ENCODE measurements around the gene LRRK1. TPM values are rescaled to one million over a fixed set of nuclear protein-coding genes. Genes with fewer than 3 reads are reported as not detected.
A peak's percentile ranks its signal among the peaks of the same experiment; 100 is the strongest.

The LRRK1 gene
- polyA plus RNA-seq, 4 donors, result 3.8 to 9.4 (median 5.9) TPM

DNA sequence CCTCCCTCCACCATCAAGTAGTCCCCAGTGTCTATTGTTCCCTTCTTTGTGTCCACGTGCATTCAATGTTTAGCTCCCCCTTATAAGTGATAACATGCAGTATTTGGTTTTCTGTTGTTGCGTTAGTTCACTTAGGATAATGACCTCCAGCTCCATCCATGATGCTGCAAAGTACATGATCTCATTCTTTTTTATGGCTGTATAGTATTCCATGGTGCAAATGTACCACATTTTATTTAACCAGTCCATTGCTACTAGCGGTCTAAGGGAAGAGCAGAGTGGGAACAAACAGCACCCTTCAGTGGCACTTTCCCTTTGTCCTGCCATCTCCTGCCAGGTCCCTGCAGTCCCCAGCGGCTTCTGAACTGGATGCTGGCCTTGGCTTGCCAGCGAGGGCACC lies 69.1 kb downstream of the LRRK1 start:
- H3K4me3 ChIP-seq (ENCODE audit: low read depth in 1 of 3, low read length in 3 of 3), result no peak overlapping the region
- WGBS, 3 donors, result 94 to 97% (median 95%) methylated on average over 5 of the region's 5 CpGs
- H3K27me3 ChIP-seq (ENCODE audit: control insufficient read depth in 3 of 3, insufficient read depth in 3 of 3, low read length in 3 of 3), result no peaks in the 10 kb centered on the region
- FAIRE-seq (no peak), DNase-seq (no peak)
- H3K4me1 ChIP-seq (ENCODE audit: control insufficient read depth in 3 of 3, insufficient read depth in 2 of 3, low read depth in 1 of 3, low read length in 2 of 3), result peaks cover 0 to 17% (median 4%) of the 10 kb centered on the region in 3 donors
- H3K27ac ChIP-seq (ENCODE audit: low read depth in 1 of 3, low read length in 2 of 3), result no peak overlapping the region
- H3K36me3 ChIP-seq (ENCODE audit: control insufficient read depth in 3 of 3, insufficient read depth in 2 of 3, low read depth in 1 of 3, low read length in 3 of 3), result no peaks in the 10 kb centered on the region
- H3K9me3 ChIP-seq (ENCODE audit: control insufficient read depth in 2 of 2, insufficient read depth in 1 of 2, low read depth in 1 of 2, low read length in 1 of 2), result no peaks in the 10 kb centered on the region

DNA sequence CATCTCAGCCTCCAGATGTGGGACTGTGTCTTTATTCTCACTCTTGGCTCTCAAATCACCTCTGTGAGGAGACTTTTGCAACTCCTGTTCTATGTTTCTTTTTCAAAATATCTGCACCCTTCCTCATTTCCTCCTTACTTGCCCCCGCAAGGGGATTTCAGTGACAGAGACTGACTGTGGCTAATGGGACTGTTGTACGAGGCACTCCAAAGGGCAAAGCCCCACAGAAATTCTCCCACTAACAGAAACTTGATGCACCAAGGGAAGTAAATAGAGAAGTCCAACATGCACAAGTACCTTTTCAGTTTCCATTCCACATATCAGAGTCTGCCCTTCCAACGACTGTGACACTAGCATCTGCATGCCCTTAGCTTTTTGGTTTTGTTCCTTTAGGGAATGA lies 69.7 kb downstream of the LRRK1 start:
- WGBS, 3 donors, result 81 to 91% (median 85%) methylated on average over 3 of the region's 3 CpGs
- DNase-seq, result no peak
- no peaks in the 10 kb centered on the region for H3K36me3 ChIP-seq (ENCODE audit: control insufficient read depth in 3 of 3, insufficient read depth in 2 of 3, low read depth in 1 of 3, low read length in 3 of 3)
- no peaks in the 10 kb centered on the region for H3K9me3 ChIP-seq (ENCODE audit: control insufficient read depth in 2 of 2, insufficient read depth in 1 of 2, low read depth in 1 of 2, low read length in 1 of 2)
- no peaks in the 10 kb centered on the region for H3K27me3 ChIP-seq (ENCODE audit: control insufficient read depth in 3 of 3, insufficient read depth in 3 of 3, low read length in 3 of 3)
- peaks cover 0 to 17% (median 4%) of the 10 kb centered on the region in 3 donors for H3K4me1 ChIP-seq (ENCODE audit: control insufficient read depth in 3 of 3, insufficient read depth in 2 of 3, low read depth in 1 of 3, low read length in 2 of 3)
- no peak for FAIRE-seq
- H3K27ac ChIP-seq (ENCODE audit: low read depth in 1 of 3, low read length in 2 of 3), result no peak overlapping the region
- no peak overlapping the region for H3K4me3 ChIP-seq (ENCODE audit: low read depth in 1 of 3, low read length in 3 of 3)

DNA sequence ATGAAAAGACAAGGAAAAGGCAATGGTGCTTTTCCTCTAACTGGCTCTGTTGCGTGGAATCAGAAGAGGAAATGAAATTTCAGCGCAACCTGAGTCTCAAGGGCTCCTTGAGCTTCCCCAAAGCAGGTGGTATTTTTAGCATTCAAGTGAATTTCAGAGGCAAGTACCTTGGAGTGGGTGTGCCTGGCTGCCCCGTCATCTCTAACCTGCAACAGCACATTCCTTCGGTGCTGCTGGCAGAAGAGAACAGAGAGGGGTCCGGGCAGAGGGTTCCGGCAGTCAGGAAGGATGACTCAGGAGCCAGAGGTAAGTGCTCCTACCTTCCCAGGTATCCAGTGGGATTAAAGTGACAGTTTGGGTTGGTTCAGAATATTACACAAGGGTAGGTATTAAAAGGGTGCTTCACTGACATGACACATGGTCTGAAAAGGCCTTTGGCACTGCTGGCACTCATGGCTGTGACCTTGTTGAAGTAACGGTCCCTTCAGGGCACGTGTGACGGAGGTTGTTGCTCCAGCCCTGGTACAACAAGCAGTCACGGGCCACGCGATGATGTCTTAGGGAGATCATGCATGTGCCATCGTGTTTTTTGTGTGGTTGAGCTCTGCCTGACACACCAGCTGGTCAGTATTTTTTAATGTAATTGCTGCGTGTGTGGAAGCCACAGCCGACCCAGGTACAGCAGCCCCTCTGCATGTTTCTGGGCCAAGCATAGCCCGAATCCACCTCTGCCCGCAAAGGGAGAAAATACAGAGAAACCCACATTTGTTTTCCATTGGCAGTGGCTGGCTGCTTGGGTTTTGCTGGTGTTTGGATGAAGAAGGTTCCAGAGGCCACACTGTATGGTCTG lies 75.7 kb downstream of the LRRK1 start:
- Histone ChIP-seq H3K27ac (ENCODE audit: low read depth in 1 of 3, low read length in 2 of 3) (no peak overlapping the region), H3K9me3 (ENCODE audit: control insufficient read depth in 2 of 2, insufficient read depth in 1 of 2, low read depth in 1 of 2, low read length in 1 of 2) (no peaks in the 10 kb centered on the region), H3K27me3 (ENCODE audit: control insufficient read depth in 3 of 3, insufficient read depth in 3 of 3, low read length in 3 of 3) (no peaks in the 10 kb centered on the region), H3K36me3 (ENCODE audit: control insufficient read depth in 3 of 3, insufficient read depth in 2 of 3, low read depth in 1 of 3, low read length in 3 of 3) (peaks cover 0 to 3% (median 0%) of the 10 kb centered on the region in 3 donors), H3K4me1 (ENCODE audit: control insufficient read depth in 3 of 3, insufficient read depth in 2 of 3, low read depth in 1 of 3, low read length in 2 of 3) (no peaks in the 10 kb centered on the region), H3K4me3 (ENCODE audit: low read depth in 1 of 3, low read length in 3 of 3) (no peak overlapping the region)
- 86 to 92% (median 90%) methylated on average over 17 of the region's 17 CpGs for WGBS, 3 donors
- FAIRE-seq (no peak), DNase-seq (no peak)

DNA sequence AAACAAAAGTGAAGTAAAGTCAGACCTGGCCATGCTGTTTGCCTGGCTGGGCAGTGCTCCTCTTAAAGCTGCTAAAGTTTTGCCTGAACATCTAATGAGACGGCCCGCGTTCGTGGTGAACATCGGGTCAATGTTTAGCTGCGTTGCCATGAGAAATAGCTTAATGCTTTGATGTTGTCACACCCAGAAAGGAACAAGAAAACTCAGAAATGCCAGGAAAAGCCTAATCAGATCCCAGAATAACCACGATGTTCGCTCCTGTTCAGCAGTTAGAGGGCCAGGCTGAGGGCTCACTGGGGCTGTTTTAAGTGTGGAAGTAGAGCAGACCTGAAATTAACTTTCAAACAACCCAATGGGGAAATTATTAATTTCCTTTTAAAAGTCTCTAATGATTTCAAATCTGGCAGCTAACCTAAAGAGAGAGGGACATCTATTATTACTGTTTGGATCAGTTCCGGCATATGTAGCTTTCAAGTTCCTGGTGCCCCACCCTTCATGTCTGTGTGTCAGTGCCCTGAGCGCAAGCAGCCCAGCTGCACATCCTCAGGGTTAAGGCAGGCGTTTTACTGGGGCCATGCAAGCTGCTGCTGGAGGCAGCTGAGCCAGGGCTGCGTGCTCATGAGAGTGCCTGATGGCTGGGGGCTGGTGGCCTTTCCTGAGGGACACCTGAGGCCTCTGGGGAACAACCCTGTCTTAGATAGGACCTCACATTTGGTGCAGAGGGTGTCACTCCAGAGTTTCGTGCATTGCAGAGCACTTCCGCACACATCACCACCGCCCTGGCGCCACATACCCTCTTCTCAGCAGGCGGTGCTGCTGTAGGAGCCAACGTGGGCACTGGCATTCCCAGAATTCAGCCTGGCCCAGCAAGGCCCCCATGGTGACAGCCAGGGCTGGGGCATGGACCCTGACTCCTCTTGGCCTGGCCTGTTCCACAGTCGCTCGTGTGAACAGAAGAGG lies 76.6 kb downstream of the LRRK1 start:
- peaks cover 0 to 3% (median 0%) of the 10 kb centered on the region in 3 donors for H3K36me3 ChIP-seq (ENCODE audit: control insufficient read depth in 3 of 3, insufficient read depth in 2 of 3, low read depth in 1 of 3, low read length in 3 of 3)
- 76 to 84% (median 78%) methylated on average over 20 of the region's 20 CpGs for WGBS, 3 donors
- no peaks in the 10 kb centered on the region for H3K4me1 ChIP-seq (ENCODE audit: control insufficient read depth in 3 of 3, insufficient read depth in 2 of 3, low read depth in 1 of 3, low read length in 2 of 3)
- FAIRE-seq (no peak), DNase-seq (peak in 1 of 2 donors; percentile 17)
- H3K9me3 ChIP-seq (ENCODE audit: control insufficient read depth in 2 of 2, insufficient read depth in 1 of 2, low read depth in 1 of 2, low read length in 1 of 2), result no peaks in the 10 kb centered on the region
- no peak overlapping the region for H3K4me3 ChIP-seq (ENCODE audit: low read depth in 1 of 3, low read length in 3 of 3)
- no peak overlapping the region for H3K27ac ChIP-seq (ENCODE audit: low read depth in 1 of 3, low read length in 2 of 3)
- H3K27me3 ChIP-seq (ENCODE audit: control insufficient read depth in 3 of 3, insufficient read depth in 3 of 3, low read length in 3 of 3), result no peaks in the 10 kb centered on the region

DNA sequence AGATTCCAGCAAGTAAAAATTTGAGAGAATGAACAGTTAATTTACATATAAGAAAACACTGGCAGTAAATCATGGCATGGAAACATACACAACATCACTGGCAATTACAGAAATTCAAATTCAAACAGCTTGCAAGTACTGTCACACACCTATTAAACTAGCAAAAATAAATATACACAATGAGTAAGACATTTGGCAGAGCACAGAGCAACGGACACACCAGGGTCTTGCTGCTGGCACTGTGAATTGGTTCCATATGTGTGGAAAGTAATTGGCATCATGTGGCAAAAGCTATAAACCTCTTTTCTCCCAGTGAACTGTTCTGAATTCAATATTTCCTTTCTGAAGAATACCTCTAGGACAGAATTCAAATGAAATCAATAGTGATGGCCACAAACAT lies 78.3 kb downstream of the LRRK1 start:
- no peak for FAIRE-seq
- Histone ChIP-seq H3K27me3 (ENCODE audit: control insufficient read depth in 3 of 3, insufficient read depth in 3 of 3, low read length in 3 of 3) (no peaks in the 10 kb centered on the region), H3K9me3 (ENCODE audit: control insufficient read depth in 2 of 2, insufficient read depth in 1 of 2, low read depth in 1 of 2, low read length in 1 of 2) (no peaks in the 10 kb centered on the region), H3K36me3 (ENCODE audit: control insufficient read depth in 3 of 3, insufficient read depth in 2 of 3, low read depth in 1 of 3, low read length in 3 of 3) (peaks cover 0 to 3% (median 0%) of the 10 kb centered on the region in 3 donors), H3K27ac (ENCODE audit: low read depth in 1 of 3, low read length in 2 of 3) (no peak overlapping the region), H3K4me3 (ENCODE audit: low read depth in 1 of 3, low read length in 3 of 3) (no peak overlapping the region), H3K4me1 (ENCODE audit: control insufficient read depth in 3 of 3, insufficient read depth in 2 of 3, low read depth in 1 of 3, low read length in 2 of 3) (no peaks in the 10 kb centered on the region)
- WGBS, 3 donors, result 80 to 82% (median 81%) methylated on average over 1 of the region's 1 CpG
- no peak for DNase-seq

DNA sequence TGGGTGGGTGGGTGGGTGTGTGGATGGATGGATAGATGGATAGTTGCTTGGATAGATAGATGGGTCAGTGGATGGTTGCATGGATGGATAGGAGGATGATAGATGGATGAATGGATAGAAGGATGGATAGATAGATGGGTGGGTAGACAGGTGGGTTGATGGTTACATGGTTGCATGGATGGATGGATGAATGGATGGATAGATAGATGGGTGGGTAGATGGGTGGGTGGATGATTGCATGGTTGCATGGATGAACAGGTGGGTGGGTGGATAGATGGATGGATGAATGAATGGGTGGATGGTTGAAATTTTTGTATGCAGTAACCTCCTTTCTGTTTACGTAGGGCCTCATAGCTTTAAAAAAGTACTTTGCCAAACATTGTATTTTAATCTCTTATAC lies 79.5 kb downstream of the LRRK1 start:
- 92 to 98% (median 95%) methylated on average over 1 of the region's 1 CpG for whole genome bisulfite sequencing, 3 donors
- Histone ChIP-seq H3K4me1 (ENCODE audit: control insufficient read depth in 3 of 3, insufficient read depth in 2 of 3, low read depth in 1 of 3, low read length in 2 of 3) (no peaks in the 10 kb centered on the region), H3K9me3 (ENCODE audit: control insufficient read depth in 2 of 2, insufficient read depth in 1 of 2, low read depth in 1 of 2, low read length in 1 of 2) (no peaks in the 10 kb centered on the region), H3K36me3 (ENCODE audit: control insufficient read depth in 3 of 3, insufficient read depth in 2 of 3, low read depth in 1 of 3, low read length in 3 of 3) (peaks cover 0 to 3% (median 0%) of the 10 kb centered on the region in 3 donors), H3K27ac (ENCODE audit: low read depth in 1 of 3, low read length in 2 of 3) (no peak overlapping the region), H3K4me3 (ENCODE audit: low read depth in 1 of 3, low read length in 3 of 3) (no peak overlapping the region), H3K27me3 (ENCODE audit: control insufficient read depth in 3 of 3, insufficient read depth in 3 of 3, low read length in 3 of 3) (no peaks in the 10 kb centered on the region)
- DNase-seq, result no peak
- FAIRE-seq, result no peak

DNA sequence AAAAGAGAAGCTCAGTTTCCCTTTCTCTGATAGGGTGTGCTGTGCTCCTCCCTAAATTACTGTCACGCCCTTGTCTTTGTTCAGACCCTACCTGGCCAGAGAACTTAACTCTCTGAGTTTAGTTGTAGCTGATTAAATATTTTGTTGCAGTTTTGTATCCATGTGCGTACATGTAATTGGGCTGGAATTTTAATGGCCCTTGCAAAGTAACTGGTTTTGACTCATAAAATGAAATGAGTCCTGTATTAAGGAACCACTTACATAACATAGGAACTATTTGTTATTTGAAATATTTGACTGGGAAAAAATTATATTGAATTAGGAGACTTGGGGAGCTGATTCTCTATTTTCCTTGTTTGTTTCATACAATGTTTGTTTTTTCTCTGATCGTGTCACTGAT lies 80.2 kb downstream of the LRRK1 start:
- WGBS, 3 donors, result 79 to 81% (median 80%) methylated on average over 3 of the region's 3 CpGs
- FAIRE-seq (no peak), DNase-seq (no peak)
- Histone ChIP-seq H3K27ac (ENCODE audit: low read depth in 1 of 3, low read length in 2 of 3) (no peak overlapping the region), H3K9me3 (ENCODE audit: control insufficient read depth in 2 of 2, insufficient read depth in 1 of 2, low read depth in 1 of 2, low read length in 1 of 2) (peaks cover 0 to 2% of the 10 kb centered on the region in 2 donors), H3K27me3 (ENCODE audit: control insufficient read depth in 3 of 3, insufficient read depth in 3 of 3, low read length in 3 of 3) (no peaks in the 10 kb centered on the region), H3K4me1 (ENCODE audit: control insufficient read depth in 3 of 3, insufficient read depth in 2 of 3, low read depth in 1 of 3, low read length in 2 of 3) (no peaks in the 10 kb centered on the region), H3K36me3 (ENCODE audit: control insufficient read depth in 3 of 3, insufficient read depth in 2 of 3, low read depth in 1 of 3, low read length in 3 of 3) (peaks cover 0 to 3% (median 0%) of the 10 kb centered on the region in 3 donors), H3K4me3 (ENCODE audit: low read depth in 1 of 3, low read length in 3 of 3) (no peak overlapping the region)

DNA sequence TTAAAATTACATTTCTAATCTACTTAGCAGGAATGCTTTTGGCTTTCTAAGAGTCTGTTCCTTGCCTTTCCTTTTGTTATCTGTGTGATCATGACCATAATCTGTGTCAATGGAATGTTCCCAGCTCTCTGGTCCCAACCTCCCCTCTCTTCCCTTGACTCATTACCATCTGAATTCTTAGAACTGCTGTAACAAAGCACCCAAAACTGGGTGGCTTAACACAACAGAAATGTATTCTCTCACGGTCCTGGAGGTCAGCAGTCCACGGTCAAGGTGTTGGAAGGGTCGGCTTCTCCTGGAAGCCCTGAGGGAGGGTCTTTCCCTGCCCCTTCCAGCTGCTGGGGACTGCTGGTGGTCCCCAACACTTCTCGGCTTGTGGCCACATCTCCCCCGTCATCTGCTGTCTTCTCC lies 81.1 kb downstream of the LRRK1 start:
- FAIRE-seq (no peak), DNase-seq (no peak)
- 91 to 92% (median 91%) methylated on average over 5 of the region's 5 CpGs for WGBS, 3 donors
- Histone ChIP-seq H3K36me3 (ENCODE audit: control insufficient read depth in 3 of 3, insufficient read depth in 2 of 3, low read depth in 1 of 3, low read length in 3 of 3) (no peaks in the 10 kb centered on the region), H3K27ac (ENCODE audit: low read depth in 1 of 3, low read length in 2 of 3) (no peak overlapping the region), H3K4me3 (ENCODE audit: low read depth in 1 of 3, low read length in 3 of 3) (no peak overlapping the region), H3K4me1 (ENCODE audit: control insufficient read depth in 3 of 3, insufficient read depth in 2 of 3, low read depth in 1 of 3, low read length in 2 of 3) (no peaks in the 10 kb centered on the region), H3K27me3 (ENCODE audit: control insufficient read depth in 3 of 3, insufficient read depth in 3 of 3, low read length in 3 of 3) (no peaks in the 10 kb centered on the region), H3K9me3 (ENCODE audit: control insufficient read depth in 2 of 2, insufficient read depth in 1 of 2, low read depth in 1 of 2, low read length in 1 of 2) (peaks cover 0 to 9% of the 10 kb centered on the region in 2 donors)
